Lung microvascular endothelial cell (primary cell): Measurements from ENCODE around the gene FBN1. TPM values are rescaled to one million over a fixed set of nuclear protein-coding genes. Genes with fewer than 3 reads are reported as not detected.
A peak's percentile ranks its signal among the peaks of the same experiment; 100 is the strongest.

ENCODE experiments used
- DNase-seq, 2 donors: peaks; one replicate each; pipeline versions ENCODE4 v3.0.0 to v3.0.0-alpha.2; 2010; ENCODE audit warnings: low read depth in 2 of 2
- total RNA-seq: library from RNA; depleted of rRNA; stranded (reverse); fragments of >200 nt; gene quantifications from 2 replicates; pipeline ENCODE4 v1.2.1, GENCODE V29; 2014

The FBN1 gene
- total RNA-seq, 1 donor from 2014 or later, result 69.0 TPM

DNA sequence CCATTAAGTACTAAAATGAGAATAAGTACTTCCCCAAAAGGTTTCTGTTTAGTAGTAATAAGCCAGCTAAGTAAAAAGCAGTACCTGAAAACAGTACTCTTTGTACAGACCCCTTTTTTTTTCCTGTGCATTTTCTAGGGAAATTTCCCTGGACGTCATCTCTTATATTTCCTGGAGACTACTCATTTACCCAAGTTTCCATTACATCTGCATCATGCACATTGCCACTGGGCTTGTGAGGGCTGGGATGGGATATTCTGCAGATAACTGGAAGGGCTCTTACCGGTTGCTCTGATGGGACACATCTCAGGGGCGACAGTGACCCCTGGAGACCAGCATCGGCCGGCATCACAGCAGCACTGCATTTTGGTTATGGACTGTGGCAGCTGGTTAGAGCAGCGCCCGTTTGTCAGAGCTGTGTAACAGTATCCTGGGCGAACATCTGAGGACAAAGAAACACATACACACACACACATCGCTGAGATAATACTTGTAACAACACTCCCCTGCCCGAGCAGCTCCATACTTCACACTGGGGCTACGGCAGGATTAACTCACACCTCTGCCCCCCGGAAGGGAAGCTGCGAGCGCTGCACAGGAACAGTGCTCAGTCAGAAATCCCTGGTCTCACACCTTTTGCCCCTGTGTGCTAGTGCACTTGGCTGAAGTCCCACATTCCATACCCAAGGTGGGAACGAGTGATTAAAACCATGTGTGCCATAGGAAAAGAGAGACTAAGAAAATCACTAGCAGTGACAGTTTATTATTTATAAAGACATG lies 124.9 kb downstream of the FBN1 start:
- DNase-seq, result peak; percentile 49 to 95

- DNase-seq, result no peak
These were observed 129.4 kb downstream of the FBN1 start for GRCh38 chr15:48516121-48516520.

DNA sequence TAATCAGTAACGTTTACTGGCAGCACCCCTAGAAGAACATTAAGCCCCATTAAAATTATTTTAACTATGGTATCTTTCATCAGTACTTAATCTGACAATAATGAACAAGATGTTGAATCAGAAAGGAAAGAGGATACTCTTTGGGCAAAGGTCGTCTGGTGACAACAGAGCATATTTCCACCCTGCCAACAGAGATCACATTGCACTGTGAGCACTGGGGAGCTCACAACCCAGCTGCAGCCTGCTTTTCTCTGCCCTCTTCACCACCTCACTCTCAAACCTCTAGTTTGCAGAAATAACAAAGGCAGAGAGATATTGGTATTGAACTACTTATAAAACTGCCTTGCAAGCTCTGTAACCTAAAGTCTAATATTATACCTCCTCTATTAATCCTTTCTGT lies 130.0 kb downstream of the FBN1 start:
- peak in 1 of 2 donors; percentile 59 for DNase-seq

DNA sequence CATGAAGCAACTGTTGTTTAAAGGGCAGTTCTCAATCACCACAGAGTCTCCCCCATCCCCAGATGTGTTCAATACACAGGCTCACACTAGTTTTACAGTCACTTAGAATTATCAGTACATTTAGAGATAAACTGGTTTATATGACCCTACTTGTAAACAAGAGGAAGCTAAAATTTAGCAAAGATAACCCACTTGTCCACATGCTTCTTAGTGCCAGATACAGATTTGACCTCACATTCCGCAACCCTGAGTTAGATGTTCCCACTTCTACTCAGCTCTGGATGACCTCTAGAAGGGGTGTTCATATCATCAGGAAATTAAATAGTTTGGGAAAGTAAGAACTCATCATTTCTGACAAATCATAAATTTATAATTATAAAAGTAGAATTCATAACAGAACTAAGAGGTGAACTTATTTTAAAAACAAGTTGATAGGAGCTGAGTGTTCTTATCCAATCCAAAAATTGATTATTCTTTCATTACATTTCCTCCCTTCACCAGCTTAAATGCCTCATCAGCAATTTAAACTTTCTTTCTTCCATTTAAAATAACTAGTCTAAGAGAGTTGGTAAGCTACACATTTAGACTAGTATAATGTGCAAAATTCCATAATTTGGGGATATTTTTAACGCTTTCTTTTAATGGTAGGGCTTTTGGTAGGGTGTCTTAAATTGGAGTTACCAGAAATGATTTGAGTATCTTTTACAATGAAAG lies 131.2 kb downstream of the FBN1 start:
- DNase-seq, result no peak

DNA sequence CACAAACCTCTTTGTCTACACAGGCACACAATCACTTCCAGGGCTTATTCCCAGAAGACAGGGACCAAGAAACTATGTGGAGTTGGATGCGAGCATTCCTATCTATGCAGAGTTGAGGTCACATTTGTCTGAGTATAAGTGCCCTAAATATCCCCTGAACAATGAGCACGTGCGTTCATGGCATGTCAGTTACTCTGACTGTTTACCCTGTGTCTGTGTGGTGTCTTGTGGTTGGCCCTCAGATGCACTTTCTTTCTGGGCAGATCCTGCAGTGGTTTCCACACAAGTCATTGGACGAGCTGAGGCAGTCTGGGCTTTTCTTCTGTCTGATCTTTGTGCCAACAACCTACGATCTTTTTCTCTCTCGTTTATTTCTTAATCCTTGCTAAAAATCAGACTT lies 134.5 kb downstream of the FBN1 start:
- peak in 1 of 2 donors; percentile 45 for DNase-seq

DNA sequence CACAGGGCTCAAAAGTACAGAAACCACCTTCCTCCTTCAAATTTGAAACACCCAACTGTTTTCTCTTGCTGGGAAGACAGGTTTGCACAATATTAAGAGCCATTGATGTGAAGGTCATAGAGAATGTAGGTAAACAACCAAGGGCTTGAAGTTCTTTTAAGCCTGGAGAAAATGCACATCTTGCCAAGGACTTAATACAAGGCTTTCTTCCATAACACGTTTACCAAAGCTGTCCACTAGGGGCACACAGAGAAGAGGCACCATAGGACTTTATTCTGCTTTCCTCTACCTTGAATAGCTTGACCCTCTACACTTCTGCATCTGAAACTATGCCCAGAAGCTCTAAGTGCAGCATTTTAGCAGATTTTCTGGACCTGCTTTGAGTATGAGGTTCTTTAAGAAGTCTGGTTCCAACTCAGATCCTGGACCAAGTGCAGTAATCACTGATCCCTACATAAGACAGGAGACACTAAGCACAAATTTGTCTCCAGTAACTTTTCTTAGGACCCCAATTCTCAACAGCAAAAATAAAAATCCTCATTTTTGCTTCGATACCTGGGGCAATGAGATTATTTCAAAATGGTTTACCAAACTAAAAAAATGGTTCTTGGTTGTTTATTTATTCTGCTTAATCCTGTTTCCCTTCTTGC lies 138.0 kb downstream of the FBN1 start:
- peak; percentile 64 to 79 for DNase-seq

DNA sequence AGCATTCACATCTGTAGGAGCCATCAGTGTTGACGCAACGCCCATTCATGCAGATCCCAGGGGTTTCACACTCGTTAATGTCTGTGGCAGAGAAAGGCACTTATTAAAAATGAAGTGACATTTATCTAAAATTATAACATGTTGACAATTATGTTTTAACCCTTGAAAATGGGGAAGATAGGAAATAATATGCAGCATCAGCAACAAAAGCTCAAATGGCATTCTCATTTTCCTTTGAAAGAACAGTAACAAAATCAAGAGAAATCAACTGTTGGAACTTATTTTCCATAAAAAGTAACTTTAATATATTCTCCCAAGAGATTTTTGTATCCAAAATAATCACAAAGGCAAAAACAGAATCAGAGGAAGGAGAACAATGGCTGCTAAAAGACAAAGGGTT lies 140.4 kb downstream of the FBN1 start:
- DNase-seq, result no peak

DNA sequence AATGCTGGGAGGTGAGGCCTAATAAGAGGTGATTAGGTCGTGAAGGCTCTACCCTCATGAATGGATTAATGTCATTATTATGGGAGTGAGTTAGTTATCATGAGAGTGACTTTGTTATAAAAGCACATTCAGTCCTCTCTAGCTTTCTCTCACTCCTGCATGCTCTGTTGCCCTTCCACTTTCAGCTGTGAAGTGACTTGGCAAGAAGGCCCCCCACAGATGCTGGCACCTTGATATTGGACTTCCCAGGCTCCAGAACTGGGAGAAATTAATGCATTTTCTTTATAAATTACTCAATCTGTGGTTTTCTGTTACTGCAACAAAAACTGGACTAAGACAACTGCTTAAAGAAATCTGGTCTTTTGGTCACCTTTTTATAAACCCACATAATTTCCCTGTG lies 144.3 kb downstream of the FBN1 start:
- DNase-seq, result no peak

GRCh38 chr15:48500595-48500994 lies 144.9 kb downstream of the FBN1 start:
- no peak for DNase-seq

- DNase-seq, result no peak
These were observed 145.5 kb downstream of the FBN1 start for GRCh38 chr15:48499978-48500377.

- DNase-seq, result no peak
These were observed 146.7 kb downstream of the FBN1 start for GRCh38 chr15:48498828-48499227.

- DNase-seq, result no peak
These were observed 150.9 kb downstream of the FBN1 start for GRCh38 chr15:48494631-48495030.

GRCh38 chr15:48493763-48494225 lies 151.7 kb downstream of the FBN1 start:
- no peak for DNase-seq

DNA sequence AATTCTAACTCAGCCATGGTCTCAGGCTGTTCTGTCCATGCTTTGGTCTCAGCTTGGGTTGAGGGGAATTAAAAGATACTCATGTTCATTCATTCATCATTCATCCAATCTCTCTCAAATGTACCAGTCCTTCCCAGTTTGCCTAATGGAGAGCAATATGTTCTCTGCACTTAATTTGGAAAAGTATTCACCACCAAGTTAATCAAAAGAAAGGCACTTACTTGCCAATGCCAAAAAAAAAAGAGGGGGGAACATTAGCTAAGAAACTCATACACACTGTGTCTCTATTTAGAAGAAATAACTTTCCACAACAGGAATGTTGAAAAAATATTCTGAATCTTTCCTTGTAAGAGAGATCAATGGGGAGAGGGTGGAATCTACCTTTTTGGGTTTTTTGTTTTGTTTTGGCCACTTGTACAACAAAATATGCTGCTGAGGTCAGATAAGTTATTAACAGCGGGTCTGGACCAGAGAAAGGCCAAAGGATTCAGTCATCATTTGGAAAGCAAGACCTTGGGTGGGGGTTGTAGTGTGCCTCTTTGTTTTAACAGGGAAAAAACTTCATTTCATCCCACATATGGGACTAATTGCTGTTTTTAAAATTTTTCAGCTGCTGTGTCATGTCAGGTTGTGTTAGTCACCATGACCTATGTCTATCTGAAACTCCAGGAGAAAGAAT lies 152.3 kb downstream of the FBN1 start:
- peak in 1 of 2 donors; percentile 79 for DNase-seq

GRCh38 chr15:48486228-48486627 lies 159.3 kb downstream of the FBN1 start:
- no peak for DNase-seq

- no peak for DNase-seq
These were observed 163.7 kb downstream of the FBN1 start for GRCh38 chr15:48481802-48482201.

DNA sequence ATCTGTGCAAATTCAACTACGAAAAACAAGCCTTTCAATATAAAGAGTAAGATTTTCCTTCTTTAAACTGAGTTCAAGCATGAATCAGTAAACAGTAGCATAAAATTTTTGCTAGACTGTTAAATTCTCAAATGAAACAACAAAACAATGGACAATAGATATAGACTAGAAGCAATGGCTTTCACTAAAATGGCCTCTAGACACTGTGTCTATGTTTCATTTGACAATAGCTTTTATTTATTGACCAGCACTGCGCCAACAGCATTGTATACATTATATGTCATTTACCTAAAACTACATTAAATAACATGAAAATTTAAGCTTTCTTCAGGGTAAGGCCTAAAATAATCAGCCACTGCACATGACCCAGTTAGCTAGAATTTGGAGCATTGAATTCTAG lies 165.8 kb downstream of the FBN1 start:
- no peak for DNase-seq

DNA sequence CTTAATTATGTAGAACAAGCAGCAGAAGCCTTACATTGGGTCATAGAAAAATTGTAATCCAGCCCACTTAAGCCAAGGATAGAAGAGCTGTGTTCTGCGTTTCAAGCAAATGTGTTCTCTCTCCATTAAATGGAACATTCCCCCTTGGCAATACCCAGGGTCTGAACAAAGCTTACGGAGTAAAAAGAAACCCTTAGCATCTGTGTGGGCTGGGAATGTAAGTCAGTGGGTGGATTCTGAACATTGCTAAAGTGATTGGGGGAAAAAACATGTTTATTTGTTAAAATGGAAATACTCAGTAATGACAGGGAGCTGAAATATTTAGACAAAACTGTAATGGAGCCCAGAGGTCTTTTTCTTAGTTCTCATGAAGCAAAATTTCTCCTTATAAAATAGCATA lies 166.9 kb downstream of the FBN1 start:
- DNase-seq, result no peak

- no peak for DNase-seq
These were observed 167.6 kb downstream of the FBN1 start for GRCh38 chr15:48477795-48478360.

- DNase-seq, result no peak
These were observed 169.7 kb downstream of the FBN1 start for GRCh38 chr15:48475600-48476395.

GRCh38 chr15:48473667-48474066 lies 171.8 kb downstream of the FBN1 start:
- DNase-seq, result no peak
